Peyer's patch (tissue), 4 donors: ENCODE measurements around the gene GLI3. TPM values are rescaled to one million over a fixed set of nuclear protein-coding genes. Genes with fewer than 3 reads are reported as not detected.

Source experiments
- DNase-seq, 3 donors: peaks; one replicate each; pipeline ENCODE4 v3.0.0-alpha.2; 2017 to 2019
- H3K27ac ChIP-seq, 4 donors: fragments of 200-600 bp; sonication (generic); one replicate each; pipeline ENCODE4 v1.5.1; 2016 to 2019
- H3K27me3 ChIP-seq, 2 donors: fragments of 200-600 bp; sonication (generic); one replicate each; pipeline ENCODE4 v1.5.1; 2019
- H3K36me3 ChIP-seq, 3 donors: fragments of 200-600 bp; sonication (generic); one replicate each; pipeline ENCODE4 v1.5.1; 2016 to 2019
- H3K4me1 ChIP-seq, 4 donors: fragments of 200-600 bp; sonication (generic); one replicate each; pipeline ENCODE4 v1.5.1; 2016 to 2019
- H3K4me3 ChIP-seq, 4 donors: fragments of 200-600 bp; sonication (generic); 1 replicate in 3 of 4; 2 replicates in 1 of 4; pipeline ENCODE4 v1.5.1; 2016 to 2019; ENCODE audit warnings: mild to moderate bottlenecking in 1 of 4
- H3K9me3 ChIP-seq, 4 donors: fragments of 200-600 bp; sonication (generic); one replicate each; pipeline ENCODE4 v1.5.1; 2016 to 2019; ENCODE audit warnings: mild to moderate bottlenecking in 1 of 4
- CTCF ChIP-seq, 6 experiments: fragments of 450-650 bp in 4 of 6; fragments of 200-600 bp in 2 of 6; sonication (generic) in 1 of 6; IDR thresholded peaks; one replicate each; pipeline ENCODE4 v1.5.1; 2017 to 2019; ENCODE audit warnings: antibody characterized with exemption in 6 of 6, mild to moderate bottlenecking in 3 of 6, moderate library complexity in 1 of 6
- POLR2A ChIP-seq, 2 donors: fragments of 450-650 bp; IDR thresholded peaks; one replicate each; pipeline ENCODE4 v1.5.1; 2017; ENCODE audit warnings: antibody characterized with exemption in 2 of 2, mild to moderate bottlenecking in 2 of 2, moderate library complexity in 2 of 2
- total RNA-seq, 4 donors: library from RNA; depleted of rRNA; stranded (reverse); fragments of >200 nt; gene quantifications; one replicate each; pipeline ENCODE4 v1.1.0, GENCODE V29; 2016

GLI3 gene
- total RNA-seq, 4 donors from 2014 or later: 0.53 to 30.5 (median 3.1) TPM

DNA sequence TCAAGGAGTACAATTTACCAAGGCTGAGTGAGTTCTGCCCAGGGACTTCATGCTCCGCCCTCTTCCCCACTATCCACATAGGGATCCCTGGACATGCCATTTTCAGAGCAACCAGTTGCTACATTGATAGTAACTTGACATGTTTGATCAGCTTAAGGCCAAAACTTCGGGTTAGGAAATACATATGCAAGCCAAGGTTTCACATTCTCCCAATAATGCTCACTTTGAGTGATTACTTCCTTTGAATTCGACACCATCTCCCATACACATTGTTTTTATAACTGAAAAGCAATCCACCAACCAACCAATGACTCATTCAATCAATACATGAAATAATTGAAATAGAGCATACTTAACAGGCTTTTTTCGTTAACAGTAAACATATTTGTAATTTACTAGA, 137.9 kb downstream of the GLI3 start:
- Histone ChIP-seq H3K4me1 (peaks cover 0 to 5% (median 0%) of the 10 kb centered on the region in 4 donors), H3K4me3 (no peak overlapping the region), H3K9me3 (no peaks in the 10 kb centered on the region), H3K36me3 (no peaks in the 10 kb centered on the region), H3K27me3 (no peaks in the 10 kb centered on the region), H3K27ac (no peak overlapping the region)
- no peak for TF ChIP-seq POLR2A (IDR thresholded peaks at IDR 0.05)
- no peak for TF ChIP-seq CTCF (IDR thresholded peaks at IDR 0.05)
- DNase-seq: no peak

DNA sequence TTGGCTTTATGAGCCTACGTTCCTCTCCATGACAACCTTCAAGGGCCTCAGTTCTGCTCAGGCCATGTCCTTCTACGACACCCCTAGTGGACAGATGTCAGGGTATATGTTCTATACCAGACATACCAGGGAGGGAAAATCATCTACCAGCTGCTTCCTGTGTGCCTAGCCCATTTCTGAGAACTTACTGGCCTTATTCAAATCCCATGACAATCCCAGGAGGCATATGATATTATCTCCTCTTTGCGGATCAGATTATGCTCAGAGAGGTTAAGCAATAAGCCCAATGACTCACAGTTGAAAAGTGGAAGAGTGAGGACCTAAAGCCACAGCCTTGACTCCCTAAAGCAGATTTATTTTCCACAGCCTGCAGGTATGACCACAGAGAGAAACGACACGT, 139.3 kb downstream of the GLI3 start:
- Histone ChIP-seq H3K4me3 (no peak overlapping the region), H3K27ac (peak overlapping the region in 1 of 4 donors; percentile 42), H3K27me3 (no peaks in the 10 kb centered on the region), H3K9me3 (no peaks in the 10 kb centered on the region), H3K4me1 (peaks cover 0 to 5% (median 0%) of the 10 kb centered on the region in 4 donors), H3K36me3 (no peaks in the 10 kb centered on the region)
- no peak for DNase-seq
- no peak for TF ChIP-seq POLR2A (IDR thresholded peaks at IDR 0.05)
- TF ChIP-seq CTCF (IDR thresholded peaks at IDR 0.05): no peak

DNA sequence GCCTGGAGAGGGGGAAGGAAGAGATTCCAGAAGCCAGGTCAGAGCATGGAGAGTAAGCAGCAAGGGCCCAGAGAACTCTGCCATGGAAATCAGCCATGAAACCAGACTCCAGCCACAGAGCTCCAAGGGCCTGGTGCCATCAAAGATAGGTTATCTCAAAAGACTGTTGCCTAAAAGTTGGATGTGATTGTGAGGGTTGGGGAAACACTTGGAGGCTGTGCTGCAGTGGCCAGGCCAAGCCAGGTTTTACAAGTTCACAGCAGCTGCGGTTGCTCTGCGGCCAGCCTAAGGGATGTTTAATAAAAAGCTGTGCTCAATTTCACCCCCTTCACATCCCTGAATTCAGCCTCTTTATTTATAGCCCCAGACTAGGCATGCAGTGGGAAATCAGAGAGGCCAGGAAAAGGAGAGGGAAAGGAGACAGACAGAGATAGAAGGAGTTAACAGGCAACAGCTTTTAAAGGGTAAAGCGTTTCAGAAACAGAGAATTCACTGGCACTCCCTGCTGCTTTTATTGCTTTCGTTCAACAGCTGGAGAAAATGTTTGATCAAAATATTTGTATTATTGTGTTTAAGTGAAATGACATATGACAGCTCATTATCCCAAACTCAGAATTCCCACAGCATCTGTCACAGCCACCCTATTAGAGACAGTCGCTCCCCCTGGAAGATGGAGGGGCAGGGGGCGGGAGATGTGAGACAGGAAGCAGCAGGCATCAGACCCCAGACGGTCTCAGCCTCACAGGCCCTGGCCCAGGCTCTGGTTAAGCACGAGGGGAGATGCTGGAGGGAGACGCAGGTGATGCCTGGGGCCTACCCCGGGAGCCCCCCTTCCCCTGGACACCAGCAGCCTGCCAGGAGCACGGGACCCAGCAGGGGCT, 140.1 kb downstream of the GLI3 start:
- H3K27me3 ChIP-seq: no peaks in the 10 kb centered on the region
- DNase-seq: no peak
- H3K27ac ChIP-seq: peak overlapping the region in 2 of 4 donors; percentile 13 to 42
- H3K4me1 ChIP-seq: peaks cover 0 to 5% (median 0%) of the 10 kb centered on the region in 4 donors
- no peak for TF ChIP-seq CTCF (IDR thresholded peaks at IDR 0.05)
- no peak for TF ChIP-seq POLR2A (IDR thresholded peaks at IDR 0.05)
- H3K9me3 ChIP-seq: no peaks in the 10 kb centered on the region
- H3K36me3 ChIP-seq: no peaks in the 10 kb centered on the region
- no peak overlapping the region for H3K4me3 ChIP-seq

DNA sequence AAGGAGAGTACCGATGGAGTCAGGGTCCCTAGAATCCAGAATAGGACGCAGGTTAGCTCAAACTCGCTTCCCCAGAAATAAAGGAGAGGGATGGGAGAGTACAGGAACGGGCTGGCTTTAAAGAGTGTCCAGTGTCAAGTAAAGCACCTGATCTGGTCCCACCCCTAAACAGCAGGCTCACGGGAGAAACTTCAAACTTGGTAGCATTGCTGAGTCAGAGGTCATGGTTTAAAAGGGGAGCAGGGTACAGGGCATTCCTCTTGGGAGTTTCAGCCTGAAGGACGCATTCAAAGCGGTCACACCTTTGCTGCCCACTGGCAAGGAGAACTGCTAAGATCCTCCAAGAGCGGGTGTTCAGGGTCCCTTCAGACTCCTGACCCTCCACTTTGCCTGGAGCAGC, 140.7 kb downstream of the GLI3 start:
- no peaks in the 10 kb centered on the region for H3K9me3 ChIP-seq
- DNase-seq: no peak
- H3K4me3 ChIP-seq: no peak overlapping the region
- peaks cover 0 to 5% (median 0%) of the 10 kb centered on the region in 4 donors for H3K4me1 ChIP-seq
- no peaks in the 10 kb centered on the region for H3K27me3 ChIP-seq
- peak overlapping the region in 2 of 4 donors; percentile 4 to 42 for H3K27ac ChIP-seq
- no peaks in the 10 kb centered on the region for H3K36me3 ChIP-seq
- no peak for TF ChIP-seq CTCF (IDR thresholded peaks at IDR 0.05)
- TF ChIP-seq POLR2A (IDR thresholded peaks at IDR 0.05): no peak

- peaks cover 0 to 5% (median 0%) of the 10 kb centered on the region in 4 donors for H3K4me1 ChIP-seq
- H3K27me3 ChIP-seq: no peaks in the 10 kb centered on the region
- H3K27ac ChIP-seq: no peak overlapping the region
- H3K4me3 ChIP-seq: no peak overlapping the region
- DNase-seq: no peak
- H3K9me3 ChIP-seq: no peaks in the 10 kb centered on the region
- TF ChIP-seq CTCF (IDR thresholded peaks at IDR 0.05) (no peak), POLR2A (IDR thresholded peaks at IDR 0.05) (no peak)
- no peaks in the 10 kb centered on the region for H3K36me3 ChIP-seq
Measured at GRCh38 chr7:42095791-42096190, 141.2 kb downstream of the GLI3 start.
